ENCODE measurements around the gene ZDHHC11B.
"Not testable (repeated sequence)": the region's sequence is repeated elsewhere in the genome, so short reads cannot be mapped to it uniquely, and the experiment has no call there.

Gene ZDHHC11B

GRCh38 chr5:723865-724264, 60.7 kb downstream of the ZDHHC11B start:
- not testable (repeated sequence) for H3K4me1 ChIP-seq (ENCODE audit: insufficient read depth, low read length); H2AFZ ChIP-seq (ENCODE audit: low read depth, low read length); H3K36me3 ChIP-seq (ENCODE audit: insufficient read depth, low read length); H3K27me3 ChIP-seq (ENCODE audit: insufficient read depth, low read length); H3K4me3 ChIP-seq (ENCODE audit: low read length)
- peaks cover 12% of the 10 kb centered on the region for H3K9me3 ChIP-seq (ENCODE audit: low read length)

GRCh38 chr5:723309-723708, 61.2 kb downstream of the ZDHHC11B start:
- peaks cover 12% of the 10 kb centered on the region for H3K9me3 ChIP-seq (ENCODE audit: low read length)
- not testable (repeated sequence) for H2AFZ ChIP-seq (ENCODE audit: low read depth, low read length); H3K4me1 ChIP-seq (ENCODE audit: insufficient read depth, low read length); H3K36me3 ChIP-seq (ENCODE audit: insufficient read depth, low read length); H3K4me3 ChIP-seq (ENCODE audit: low read length); H3K27me3 ChIP-seq (ENCODE audit: insufficient read depth, low read length)

- H2AFZ ChIP-seq (ENCODE audit: low read depth, low read length); H3K4me3 ChIP-seq (ENCODE audit: low read length); H3K4me1 ChIP-seq (ENCODE audit: insufficient read depth, low read length); H3K27me3 ChIP-seq (ENCODE audit: insufficient read depth, low read length); H3K36me3 ChIP-seq (ENCODE audit: insufficient read depth, low read length): not testable (repeated sequence)
- peaks cover 16% of the 10 kb centered on the region for H3K9me3 ChIP-seq (ENCODE audit: low read length)
Observed at GRCh38 chr5:719379-719778, 65.2 kb downstream of the ZDHHC11B start.

- Histone ChIP-seq H2AFZ (ENCODE audit: low read depth, low read length) (no peak overlapping the region), H3K4me1 (ENCODE audit: insufficient read depth, low read length) (no peaks in the 10 kb centered on the region), H3K27me3 (ENCODE audit: insufficient read depth, low read length) (no peaks in the 10 kb centered on the region), H3K36me3 (ENCODE audit: insufficient read depth, low read length) (no peaks in the 10 kb centered on the region), H3K9me3 (ENCODE audit: low read length) (peaks cover 16% of the 10 kb centered on the region), H3K4me3 (ENCODE audit: low read length) (no peak overlapping the region)
Observed at GRCh38 chr5:717143-717542, 67.4 kb downstream of the ZDHHC11B start.

- not testable (repeated sequence) for H3K36me3 ChIP-seq (ENCODE audit: insufficient read depth, low read length); H2AFZ ChIP-seq (ENCODE audit: low read depth, low read length); H3K27me3 ChIP-seq (ENCODE audit: insufficient read depth, low read length); H3K4me1 ChIP-seq (ENCODE audit: insufficient read depth, low read length); H3K4me3 ChIP-seq (ENCODE audit: low read length)
- H3K9me3 ChIP-seq (ENCODE audit: low read length), result peaks cover 16% of the 10 kb centered on the region
Observed at GRCh38 chr5:716740-717139, 67.8 kb downstream of the ZDHHC11B start.

GRCh38 chr5:715636-716035, 68.9 kb downstream of the ZDHHC11B start:
- not testable (repeated sequence) for H2AFZ ChIP-seq (ENCODE audit: low read depth, low read length); H3K27me3 ChIP-seq (ENCODE audit: insufficient read depth, low read length); H3K4me1 ChIP-seq (ENCODE audit: insufficient read depth, low read length); H3K36me3 ChIP-seq (ENCODE audit: insufficient read depth, low read length); H3K4me3 ChIP-seq (ENCODE audit: low read length)
- H3K9me3 ChIP-seq (ENCODE audit: low read length), result peaks cover 16% of the 10 kb centered on the region

- H3K4me3 ChIP-seq (ENCODE audit: low read length); H3K27me3 ChIP-seq (ENCODE audit: insufficient read depth, low read length); H2AFZ ChIP-seq (ENCODE audit: low read depth, low read length); H3K4me1 ChIP-seq (ENCODE audit: insufficient read depth, low read length): not testable (repeated sequence)
- H3K36me3 ChIP-seq (ENCODE audit: insufficient read depth, low read length), result peaks cover 14% of the 10 kb centered on the region
- H3K9me3 ChIP-seq (ENCODE audit: low read length), result peaks cover 13% of the 10 kb centered on the region
Observed at GRCh38 chr5:714215-715118, 70.1 kb downstream of the ZDHHC11B start.

- H2AFZ ChIP-seq (ENCODE audit: low read depth, low read length), result not testable (repeated sequence)
Observed at GRCh38 chr5:713686-714085, 70.8 kb downstream of the ZDHHC11B start.

GRCh38 chr5:708848-709517, 75.5 kb downstream of the ZDHHC11B start:
- H3K36me3 ChIP-seq (ENCODE audit: insufficient read depth, low read length), result peaks cover 14% of the 10 kb centered on the region
- H2AFZ ChIP-seq (ENCODE audit: low read depth, low read length); H3K27me3 ChIP-seq (ENCODE audit: insufficient read depth, low read length); H3K9me3 ChIP-seq (ENCODE audit: low read length); H3K4me1 ChIP-seq (ENCODE audit: insufficient read depth, low read length); H3K4me3 ChIP-seq (ENCODE audit: low read length): not testable (repeated sequence)

More at GRCh38 chr5:713686-714085, 70.8 kb downstream of the ZDHHC11B start:
- Histone ChIP-seq H3K9me3 (ENCODE audit: low read length) (peaks cover 14% of the 10 kb centered on the region), H3K36me3 (ENCODE audit: insufficient read depth, low read length) (peaks cover 14% of the 10 kb centered on the region)
- not testable (repeated sequence) for H3K27me3 ChIP-seq (ENCODE audit: insufficient read depth, low read length); H3K4me3 ChIP-seq (ENCODE audit: low read length); H3K4me1 ChIP-seq (ENCODE audit: insufficient read depth, low read length)

GRCh38 chr5:708374-708773, 76.2 kb downstream of the ZDHHC11B start:
- not testable (repeated sequence) for H3K9me3 ChIP-seq (ENCODE audit: low read length); H3K4me1 ChIP-seq (ENCODE audit: insufficient read depth, low read length); H2AFZ ChIP-seq (ENCODE audit: low read depth, low read length); H3K4me3 ChIP-seq (ENCODE audit: low read length); H3K27me3 ChIP-seq (ENCODE audit: insufficient read depth, low read length)
- peaks cover 14% of the 10 kb centered on the region for H3K36me3 ChIP-seq (ENCODE audit: insufficient read depth, low read length)

GRCh38 chr5:706127-706526, 78.4 kb downstream of the ZDHHC11B start:
- not testable (repeated sequence) for H3K4me1 ChIP-seq (ENCODE audit: insufficient read depth, low read length); H3K27me3 ChIP-seq (ENCODE audit: insufficient read depth, low read length); H3K9me3 ChIP-seq (ENCODE audit: low read length); H2AFZ ChIP-seq (ENCODE audit: low read depth, low read length); H3K4me3 ChIP-seq (ENCODE audit: low read length)
- peaks cover 10% of the 10 kb centered on the region for H3K36me3 ChIP-seq (ENCODE audit: insufficient read depth, low read length)

GRCh38 chr5:696753-697702, 87.5 kb downstream of the ZDHHC11B start:
- H3K9me3 ChIP-seq (ENCODE audit: low read length); H3K27me3 ChIP-seq (ENCODE audit: insufficient read depth, low read length); H3K36me3 ChIP-seq (ENCODE audit: insufficient read depth, low read length); H2AFZ ChIP-seq (ENCODE audit: low read depth, low read length); H3K4me3 ChIP-seq (ENCODE audit: low read length); H3K4me1 ChIP-seq (ENCODE audit: insufficient read depth, low read length): not testable (repeated sequence)

GRCh38 chr5:696191-696590, 88.3 kb downstream of the ZDHHC11B start:
- H3K27me3 ChIP-seq (ENCODE audit: insufficient read depth, low read length); H3K9me3 ChIP-seq (ENCODE audit: low read length); H2AFZ ChIP-seq (ENCODE audit: low read depth, low read length); H3K4me1 ChIP-seq (ENCODE audit: insufficient read depth, low read length); H3K4me3 ChIP-seq (ENCODE audit: low read length); H3K36me3 ChIP-seq (ENCODE audit: insufficient read depth, low read length): not testable (repeated sequence)

Measured in neuron (in vitro differentiated cells).